Chondrocyte (in vitro differentiated cells): ENCODE data around the gene PHYHIPL. TPM values are rescaled to one million over a fixed set of nuclear protein-coding genes. Genes with fewer than 3 reads are reported as not detected.
"Not testable (repeated sequence)": the region's sequence is repeated elsewhere in the genome, so short reads cannot be mapped to it uniquely, and the experiment has no call there.

Source experiments
- DNase-seq: peaks from one replicate; pipeline ENCODE4 v3.0.0; 2021; ENCODE audit warnings: mixed read lengths, low spot score
- H3K27ac Mint-ChIP-seq: one replicate; pipeline ENCODE4 v1.8.0; 2021; ENCODE audit warnings: mild to moderate bottlenecking, moderate library complexity, mixed read lengths; ENCODE audit not compliant: unreplicated experiment
- H3K27me3 Mint-ChIP-seq: 2 replicates; pipeline ENCODE4 v1.8.0; 2021; ENCODE audit warnings: low read depth, mixed read lengths
- H3K36me3 Mint-ChIP-seq: 2 replicates; pipeline ENCODE4 v1.8.0; 2021; ENCODE audit warnings: low read depth, mixed read lengths
- H3K4me1 Mint-ChIP-seq: 2 replicates; pipeline ENCODE4 v1.8.0; 2021; ENCODE audit warnings: low read depth, mild to moderate bottlenecking, mixed read lengths
- H3K4me3 Mint-ChIP-seq: one replicate; pipeline ENCODE4 v1.8.0; 2021; ENCODE audit warnings: mild to moderate bottlenecking, moderate library complexity, mixed read lengths; ENCODE audit not compliant: unreplicated experiment
- H3K9me3 Mint-ChIP-seq: 2 replicates; pipeline ENCODE4 v1.8.0; 2021; ENCODE audit warnings: low read depth, mixed read lengths
- CTCF ChIP-seq: fragments of 200-600 bp; sonication (generic); IDR thresholded peaks from 2 replicates; pipeline ENCODE4 v1.5.0; 2021; ENCODE audit warnings: antibody characterized with exemption, mild to moderate bottlenecking, moderate library complexity
- total RNA-seq: library from RNA; stranded (reverse); gene quantifications from 3 replicates; pipeline ENCODE4 v1.2.1, GENCODE V29; 2021

PHYHIPL gene
- total RNA-seq, 1 donor from 2014 or later = 0.20 TPM

- no peaks in the 10 kb centered on the region for H3K4me1 Mint-ChIP-seq
- no peak overlapping the region for H3K27ac Mint-ChIP-seq
Observed at GRCh38 chr10:59234194-59234593, 57.8 kb downstream of the PHYHIPL start.

DNA sequence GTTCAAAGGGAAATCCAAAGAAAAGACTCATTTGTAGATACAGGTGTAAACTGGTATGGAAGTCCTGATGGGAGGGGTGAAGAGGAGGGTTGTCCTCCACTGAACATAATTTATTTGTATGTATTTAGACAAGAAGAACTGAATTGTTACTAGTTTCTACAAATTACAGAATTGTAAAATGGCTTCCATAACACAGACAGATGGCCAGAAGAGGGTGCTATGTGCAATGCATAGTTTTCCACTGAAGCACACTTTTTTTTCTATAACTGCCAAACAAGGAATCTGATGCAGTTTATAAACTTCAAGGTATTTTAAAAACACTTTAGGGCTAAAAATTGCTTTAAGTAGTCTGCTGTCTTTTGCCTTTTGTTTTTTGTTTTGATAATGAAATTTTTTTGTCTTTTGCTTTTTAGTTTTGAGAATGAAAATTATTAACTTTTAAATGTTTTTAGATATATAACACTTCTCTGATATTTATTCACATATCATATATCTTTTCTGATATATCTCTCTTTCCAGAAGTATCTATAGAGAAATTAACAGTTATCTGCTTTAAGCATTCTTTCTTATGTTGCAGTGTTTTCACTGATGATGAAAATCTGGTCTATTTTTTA, 58.5 kb downstream of the PHYHIPL start:
- H3K36me3 Mint-ChIP-seq = no peaks in the 10 kb centered on the region
- TF ChIP-seq CTCF = peak; percentile 93
- H3K4me3 Mint-ChIP-seq = no peak overlapping the region
- no peak overlapping the region for H3K27ac Mint-ChIP-seq
- DNase-seq = no peak
- H3K27me3 Mint-ChIP-seq = peaks cover 8% of the 10 kb centered on the region
- no peaks in the 10 kb centered on the region for H3K9me3 Mint-ChIP-seq
- H3K4me1 Mint-ChIP-seq = no peaks in the 10 kb centered on the region

More at GRCh38 chr10:59234194-59234593, 57.8 kb downstream of the PHYHIPL start:
- DNase-seq = no peak
- H3K36me3 Mint-ChIP-seq = no peaks in the 10 kb centered on the region
- peaks cover 8% of the 10 kb centered on the region for H3K27me3 Mint-ChIP-seq
- no peaks in the 10 kb centered on the region for H3K9me3 Mint-ChIP-seq
- H3K4me3 Mint-ChIP-seq = no peak overlapping the region
- no peak for TF ChIP-seq CTCF

- Mint-ChIP-seq H3K27ac (no peak overlapping the region), H3K27me3 (peaks cover 8% of the 10 kb centered on the region), H3K4me3 (no peak overlapping the region), H3K9me3 (no peaks in the 10 kb centered on the region), H3K36me3 (no peaks in the 10 kb centered on the region), H3K4me1 (no peaks in the 10 kb centered on the region)
- no peak for DNase-seq
- TF ChIP-seq CTCF = no peak
Observed at GRCh38 chr10:59236064-59236697, 59.7 kb downstream of the PHYHIPL start.

GRCh38 chr10:59237775-59238174, 61.3 kb downstream of the PHYHIPL start:
- no peaks in the 10 kb centered on the region for H3K9me3 Mint-ChIP-seq
- H3K4me1 Mint-ChIP-seq = no peaks in the 10 kb centered on the region
- peaks cover 8% of the 10 kb centered on the region for H3K27me3 Mint-ChIP-seq
- H3K27ac Mint-ChIP-seq = no peak overlapping the region
- no peak for TF ChIP-seq CTCF
- H3K36me3 Mint-ChIP-seq = no peaks in the 10 kb centered on the region
- DNase-seq = no peak
- H3K4me3 Mint-ChIP-seq = no peak overlapping the region

- not testable (repeated sequence) for H3K36me3 Mint-ChIP-seq, H3K4me1 Mint-ChIP-seq, H3K4me3 Mint-ChIP-seq, H3K27ac Mint-ChIP-seq, DNase-seq, H3K27me3 Mint-ChIP-seq, H3K9me3 Mint-ChIP-seq
Observed at GRCh38 chr10:59239108-59239507, 62.7 kb downstream of the PHYHIPL start.
